Astrocyte of the cerebellum (primary cell): ENCODE results near the gene TSPYL4.

Experiments used
- DNase-seq: peaks from one replicate; pipeline ENCODE4 v3.0.0-alpha.2; 2011; ENCODE audit warnings: low read depth
- H3K4me3 ChIP-seq: 2 replicates; pipeline ENCODE4 v1.5.1; 2011; ENCODE audit warnings: mild to moderate bottlenecking, low read depth, low read length, moderate library complexity
- CTCF ChIP-seq: IDR thresholded peaks from 2 replicates; pipeline ENCODE4 v1.5.1; 2012; ENCODE audit warnings: low read length, low read depth, moderate library complexity, mild to moderate bottlenecking; ENCODE audit errors: missing control alignments
- in situ Hi-C: cut with HindIII; loops from 2 replicates; pipeline ENCODE4 v1.10.0; 2017; ENCODE audit warnings: low sequenced_read_pairs

TSPYL4 gene

GRCh38 chr6:116239256-116239655 is 14.6 kb downstream of the TSPYL4 start:
- in situ Hi-C loops, result no loop called here
- no peak overlapping the region for H3K4me3 ChIP-seq
- no peak for DNase-seq
- TF ChIP-seq CTCF, result no peak

- H3K4me3 ChIP-seq, result no peak overlapping the region
- in situ Hi-C loops, result no loop called here
- TF ChIP-seq CTCF, result no peak
- DNase-seq, result no peak
Measured at GRCh38 chr6:116238083-116238482, 15.8 kb downstream of the TSPYL4 start.

- H3K4me3 ChIP-seq, result no peak overlapping the region
- TF ChIP-seq CTCF, result no peak
- in situ Hi-C loops, result no loop called here
- no peak for DNase-seq
Measured at GRCh38 chr6:116234689-116235088, 19.2 kb downstream of the TSPYL4 start.

GRCh38 chr6:116229287-116229913 is 24.5 kb downstream of the TSPYL4 start:
- peak overlapping the region; percentile 40 for H3K4me3 ChIP-seq
- in situ Hi-C loops, result no loop called here
- peak; percentile 94 for DNase-seq
- TF ChIP-seq CTCF, result no peak

- H3K4me3 ChIP-seq, result no peak overlapping the region
- TF ChIP-seq CTCF, result no peak
- in situ Hi-C loops, result no loop called here
- no peak for DNase-seq
Measured at GRCh38 chr6:116223355-116223754, 30.5 kb downstream of the TSPYL4 start.

- in situ Hi-C loops, result no loop called here
- no peak for TF ChIP-seq CTCF
- H3K4me3 ChIP-seq, result no peak overlapping the region
- no peak for DNase-seq
Measured at GRCh38 chr6:116221911-116222310, 32.0 kb downstream of the TSPYL4 start.

- in situ Hi-C loops, result no loop called here
- no peak for DNase-seq
- TF ChIP-seq CTCF, result no peak
- H3K4me3 ChIP-seq, result no peak overlapping the region
Measured at GRCh38 chr6:116221067-116221466, 32.8 kb downstream of the TSPYL4 start.
